Hypothalamus (tissue), 51 donors: Measurements from ENCODE around the gene TDRD5.
"Not testable (repeated sequence)": the region's sequence is repeated elsewhere in the genome, so short reads cannot be mapped to it uniquely, and the experiment has no call there.

Experiments used
- DNase-seq, 51 donors: peaks; one replicate each; lab custom pipeline; 2025; lab: John Stamatoyannopoulos, UW

TDRD5 gene

GRCh38 chr1:179599623-179600249 is 8.1 kb downstream of the TDRD5 start:
- peak in 1 of 51 donors; percentile 10 for DNase-seq

GRCh38 chr1:179601093-179601492 is 9.5 kb downstream of the TDRD5 start:
- DNase-seq, result no peak

GRCh38 chr1:179612361-179612760 is 20.7 kb downstream of the TDRD5 start:
- no peak for DNase-seq

GRCh38 chr1:179630719-179631118 is 39.1 kb downstream of the TDRD5 start:
- no peak for DNase-seq

- DNase-seq, result no peak
Measured at GRCh38 chr1:179632868-179633267, 41.2 kb downstream of the TDRD5 start.

- DNase-seq, result no peak
Measured at GRCh38 chr1:179637211-179637860, 45.7 kb downstream of the TDRD5 start.

GRCh38 chr1:179661018-179661417 is 69.4 kb downstream of the TDRD5 start:
- no peak for DNase-seq

GRCh38 chr1:179663810-179664209 is 72.2 kb downstream of the TDRD5 start:
- DNase-seq, result no peak

- no peak for DNase-seq
Measured at GRCh38 chr1:179677882-179678281, 86.2 kb downstream of the TDRD5 start.

- DNase-seq, result not testable (repeated sequence)
Measured at GRCh38 chr1:179694530-179694929, 102.9 kb downstream of the TDRD5 start.

- no peak for DNase-seq
Measured at GRCh38 chr1:179702946-179703539, 111.4 kb downstream of the TDRD5 start.

- DNase-seq, result peak in 26 of 51 donors; percentile 1 to 52 (median 12)
Measured at GRCh38 chr1:179706339-179706941, 114.8 kb downstream of the TDRD5 start.

- no peak for DNase-seq
Measured at GRCh38 chr1:179707406-179707805, 115.8 kb downstream of the TDRD5 start.

- DNase-seq, result no peak
Measured at GRCh38 chr1:179708434-179709195, 117.0 kb downstream of the TDRD5 start.

GRCh38 chr1:179709841-179710329 is 118.3 kb downstream of the TDRD5 start:
- no peak for DNase-seq

GRCh38 chr1:179714159-179714558 is 122.5 kb downstream of the TDRD5 start:
- no peak for DNase-seq

- DNase-seq, result no peak
Measured at GRCh38 chr1:179714623-179715022, 123.0 kb downstream of the TDRD5 start.

GRCh38 chr1:179719272-179719671 is 127.6 kb downstream of the TDRD5 start:
- no peak for DNase-seq

- no peak for DNase-seq
Measured at GRCh38 chr1:179728271-179728670, 136.6 kb downstream of the TDRD5 start.

GRCh38 chr1:179729881-179730280 is 138.2 kb downstream of the TDRD5 start:
- no peak for DNase-seq

- DNase-seq, result no peak
Measured at GRCh38 chr1:179731643-179732042, 140.0 kb downstream of the TDRD5 start.
